Measurements from ENCODE around the gene KIAA0232. TPM values are rescaled to one million over a fixed set of nuclear protein-coding genes. Genes with fewer than 3 reads are reported as not detected.
A peak's percentile ranks its signal among the peaks of the same experiment; 100 is the strongest.

Gene KIAA0232
- polyA plus RNA-seq, 4 donors = 6.7 to 21.5 (median 8.6) TPM

DNA sequence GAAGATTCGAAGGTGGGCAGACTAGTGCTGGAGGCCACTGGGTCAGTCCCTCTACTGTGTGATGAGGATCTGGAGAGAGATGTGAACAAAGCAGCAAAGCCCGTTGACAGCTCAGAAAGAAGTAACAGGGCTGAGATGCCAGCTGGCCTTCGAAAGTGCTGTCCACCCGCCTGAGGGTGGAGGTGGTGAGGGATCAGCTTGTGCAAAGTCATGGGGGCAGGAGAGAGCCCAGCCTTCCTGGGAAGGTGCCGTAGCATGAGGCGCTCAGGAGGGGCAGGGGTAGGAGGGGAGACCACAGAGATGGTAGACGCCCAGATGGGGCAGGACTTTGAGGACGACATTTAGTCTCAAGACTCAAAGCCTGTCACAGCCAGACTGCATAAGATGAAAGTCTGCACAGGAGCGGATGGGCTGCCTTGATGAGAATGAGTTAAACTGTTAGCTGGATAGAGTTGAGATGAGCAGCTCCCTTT is 146.8 kb downstream of the KIAA0232 start:
- WGBS, 3 donors = 11 to 58% (median 45%) methylated on average over 9 of the region's 9 CpGs
- Histone ChIP-seq H3K27me3 (ENCODE audit: control insufficient read depth in 3 of 3, insufficient read depth in 3 of 3, low read length in 3 of 3) (no peaks in the 10 kb centered on the region), H3K4me1 (ENCODE audit: control insufficient read depth in 3 of 3, insufficient read depth in 2 of 3, low read depth in 1 of 3, low read length in 2 of 3) (peaks cover 3 to 58% (median 10%) of the 10 kb centered on the region in 3 donors), H3K4me3 (ENCODE audit: low read depth in 1 of 3, low read length in 3 of 3) (no peak overlapping the region), H3K9me3 (ENCODE audit: control insufficient read depth in 2 of 2, insufficient read depth in 1 of 2, low read depth in 1 of 2, low read length in 1 of 2) (no peaks in the 10 kb centered on the region), H3K36me3 (ENCODE audit: control insufficient read depth in 3 of 3, insufficient read depth in 2 of 3, low read depth in 1 of 3, low read length in 3 of 3) (peaks cover 2 to 64% (median 4%) of the 10 kb centered on the region in 3 donors), H3K27ac (ENCODE audit: low read depth in 1 of 3, low read length in 2 of 3) (peak overlapping the region in 2 of 3 donors; percentile 64 to 79)
- no peak for DNase-seq
- FAIRE-seq = no peak

DNA sequence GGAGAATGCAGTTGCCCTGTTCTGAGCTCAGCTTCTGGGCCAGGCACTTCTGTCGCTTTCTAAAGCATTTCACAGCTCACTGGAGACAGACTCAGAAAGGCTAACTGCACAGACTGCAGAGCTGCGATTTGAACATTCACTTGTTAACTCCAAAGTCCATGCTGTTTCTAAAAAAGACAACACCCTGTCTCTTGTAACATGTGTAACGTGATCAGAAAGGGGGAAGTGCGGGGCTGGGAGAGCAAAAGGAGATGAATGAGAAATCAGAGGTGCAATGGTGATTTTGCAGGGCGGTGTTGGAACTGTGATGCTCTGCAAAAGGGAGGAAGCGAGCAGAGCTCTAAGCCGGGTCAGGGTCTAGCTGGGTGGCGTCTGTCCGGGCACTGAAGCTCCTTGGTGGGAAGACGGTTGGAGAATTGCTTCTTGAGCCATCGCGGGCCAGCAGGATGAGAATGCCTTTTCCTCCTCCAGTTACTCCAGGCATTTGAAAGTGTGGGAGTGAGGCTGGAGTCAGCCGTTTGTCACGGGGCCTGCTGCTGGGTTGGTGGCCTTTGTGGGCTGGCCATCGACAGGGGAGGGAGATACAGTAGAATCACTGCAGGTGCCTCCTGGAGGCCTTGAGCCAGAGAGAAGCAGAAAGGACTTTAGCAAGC is 147.4 kb downstream of the KIAA0232 start:
- peak overlapping the region in 2 of 3 donors; percentile 64 to 79 for H3K27ac ChIP-seq (ENCODE audit: low read depth in 1 of 3, low read length in 2 of 3)
- H3K4me1 ChIP-seq (ENCODE audit: control insufficient read depth in 3 of 3, insufficient read depth in 2 of 3, low read depth in 1 of 3, low read length in 2 of 3) = peaks cover 3 to 64% (median 10%) of the 10 kb centered on the region in 3 donors
- no peak overlapping the region for H3K4me3 ChIP-seq (ENCODE audit: low read depth in 1 of 3, low read length in 3 of 3)
- no peaks in the 10 kb centered on the region for H3K27me3 ChIP-seq (ENCODE audit: control insufficient read depth in 3 of 3, insufficient read depth in 3 of 3, low read length in 3 of 3)
- FAIRE-seq = no peak
- H3K36me3 ChIP-seq (ENCODE audit: control insufficient read depth in 3 of 3, insufficient read depth in 2 of 3, low read depth in 1 of 3, low read length in 3 of 3) = peaks cover 0 to 58% (median under 1%) of the 10 kb centered on the region in 3 donors
- 20 to 56% (median 42%) methylated on average over 15 of the region's 15 CpGs for WGBS, 3 donors
- H3K9me3 ChIP-seq (ENCODE audit: control insufficient read depth in 2 of 2, insufficient read depth in 1 of 2, low read depth in 1 of 2, low read length in 1 of 2) = no peaks in the 10 kb centered on the region
- peak; percentile 82 to 86 for DNase-seq

DNA sequence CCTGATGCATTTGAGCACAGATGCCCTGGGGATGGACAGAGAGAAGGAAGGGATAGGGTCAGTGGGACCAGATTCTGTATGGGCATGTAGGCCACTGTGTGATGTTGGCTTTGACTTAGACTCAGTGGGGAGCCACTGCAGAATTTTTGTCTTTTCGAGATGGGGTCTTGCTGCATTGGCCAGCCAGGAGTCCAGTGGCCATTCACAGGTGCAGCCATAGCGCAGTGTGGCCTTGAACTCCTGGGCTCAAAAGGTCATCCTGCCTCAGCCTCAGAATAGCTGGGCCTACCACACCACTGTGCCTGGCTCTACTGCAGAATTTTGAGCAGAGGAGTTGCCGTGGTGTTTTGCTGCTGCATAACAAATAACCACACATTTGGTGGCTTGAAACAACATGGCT is 149.9 kb downstream of the KIAA0232 start:
- Histone ChIP-seq H3K4me3 (ENCODE audit: low read depth in 1 of 3, low read length in 3 of 3) (no peak overlapping the region), H3K36me3 (ENCODE audit: control insufficient read depth in 3 of 3, insufficient read depth in 2 of 3, low read depth in 1 of 3, low read length in 3 of 3) (peaks cover 0 to 48% (median 0%) of the 10 kb centered on the region in 3 donors), H3K9me3 (ENCODE audit: control insufficient read depth in 2 of 2, insufficient read depth in 1 of 2, low read depth in 1 of 2, low read length in 1 of 2) (no peaks in the 10 kb centered on the region), H3K27ac (ENCODE audit: low read depth in 1 of 3, low read length in 2 of 3) (no peak overlapping the region), H3K4me1 (ENCODE audit: control insufficient read depth in 3 of 3, insufficient read depth in 2 of 3, low read depth in 1 of 3, low read length in 2 of 3) (peaks cover 3 to 74% (median 6%) of the 10 kb centered on the region in 3 donors), H3K27me3 (ENCODE audit: control insufficient read depth in 3 of 3, insufficient read depth in 3 of 3, low read length in 3 of 3) (no peaks in the 10 kb centered on the region)
- DNase-seq (no peak), FAIRE-seq (no peak)
- WGBS, 3 donors = 95 to 98% (median 98%) methylated on average over 3 of the region's 3 CpGs

DNA sequence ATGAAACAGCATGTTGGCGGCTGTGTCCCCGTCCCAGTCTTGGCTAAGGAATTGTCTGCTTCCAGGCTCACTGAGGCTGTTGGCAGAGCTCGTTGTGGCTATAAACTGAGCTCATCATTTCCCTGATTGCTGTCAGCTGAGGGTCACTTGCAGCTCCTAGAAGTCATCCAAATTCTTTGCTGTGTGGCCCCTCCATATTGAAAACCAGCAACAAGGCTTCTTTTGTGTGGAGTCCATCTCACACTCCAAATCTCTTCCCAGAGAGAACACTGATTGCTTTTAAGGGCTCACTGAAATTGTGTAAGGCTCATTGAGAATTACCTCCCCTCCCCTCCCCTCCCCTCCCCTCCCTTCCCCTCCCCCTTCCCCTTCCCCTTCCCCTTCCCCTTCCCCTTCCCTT is 150.4 kb downstream of the KIAA0232 start:
- 79 to 90% (median 85%) methylated on average over 3 of the region's 3 CpGs for WGBS, 3 donors
- H3K9me3 ChIP-seq (ENCODE audit: control insufficient read depth in 2 of 2, insufficient read depth in 1 of 2, low read depth in 1 of 2, low read length in 1 of 2) = no peaks in the 10 kb centered on the region
- no peak overlapping the region for H3K4me3 ChIP-seq (ENCODE audit: low read depth in 1 of 3, low read length in 3 of 3)
- no peaks in the 10 kb centered on the region for H3K27me3 ChIP-seq (ENCODE audit: control insufficient read depth in 3 of 3, insufficient read depth in 3 of 3, low read length in 3 of 3)
- H3K36me3 ChIP-seq (ENCODE audit: control insufficient read depth in 3 of 3, insufficient read depth in 2 of 3, low read depth in 1 of 3, low read length in 3 of 3) = peaks cover 0 to 51% (median 0%) of the 10 kb centered on the region in 3 donors
- peaks cover 3 to 74% (median 6%) of the 10 kb centered on the region in 3 donors for H3K4me1 ChIP-seq (ENCODE audit: control insufficient read depth in 3 of 3, insufficient read depth in 2 of 3, low read depth in 1 of 3, low read length in 2 of 3)
- FAIRE-seq = no peak
- H3K27ac ChIP-seq (ENCODE audit: low read depth in 1 of 3, low read length in 2 of 3) = no peak overlapping the region
- DNase-seq = no peak

Other genes starting within 250 kb of the KIAA0232 start
- 10 to 100 TPM in 2 of 4 donors, 1 to 10 TPM in 2; 4.1 to 22.4 (median 8.8) TPM for gene MAN2B2, start 207.5 kb upstream of the KIAA0232 start, polyA plus RNA-seq
- gene MRFAP1, start 142.0 kb upstream of the KIAA0232 start, polyA plus RNA-seq = 100 to 1,000 TPM; 226 to 324 (median 276) TPM
- 10 to 100 TPM; 13.3 to 63.5 (median 41.0) TPM for gene S100P, start 88.8 kb upstream of the KIAA0232 start, polyA plus RNA-seq
- gene MRFAP1L1, start 72.9 kb upstream of the KIAA0232 start, polyA plus RNA-seq = 10 to 100 TPM; 36.0 to 58.5 (median 45.2) TPM
- 10 to 100 TPM; 13.1 to 19.5 (median 16.7) TPM for gene BLOC1S4, start 66.6 kb upstream of the KIAA0232 start, polyA plus RNA-seq
- gene TBC1D14, start 127.1 kb downstream of the KIAA0232 start, polyA plus RNA-seq = 10 to 100 TPM; 16.8 to 57.8 (median 25.2) TPM

Measured in small intestine (tissue), 7 donors.